HCT116 (cell line): Measurements from ENCODE around the gene ZNF561.

Experiments used
- RAD21 ChIP-seq: IDR thresholded peaks from 2 replicates; pipeline ENCODE4 v1.6.1; 2012; ENCODE audit warnings: low read depth, mild to moderate bottlenecking
- TF ChIP-seq, protein P1 (sequence below), 3 experiments: fragments of 200-600 bp in 1 of 3; sonication (generic) in 1 of 3; IDR thresholded peaks in 2 of 3; conservative IDR thresholded peaks in 1 of 3; 2 replicates each; pipeline ENCODE4 v1.5.1; 2012 to 2017; ENCODE audit warnings: low read depth in 2 of 3, low read length in 2 of 3, antibody characterized with exemption in 1 of 3, borderline replicate concordance in 1 of 3, control low read depth in 1 of 3, mild to moderate bottlenecking in 1 of 3, mixed read lengths in 1 of 3, mixed run types in 1 of 3, moderate library complexity in 1 of 3; ENCODE audit not compliant: insufficient read depth in 1 of 3

DNA sequence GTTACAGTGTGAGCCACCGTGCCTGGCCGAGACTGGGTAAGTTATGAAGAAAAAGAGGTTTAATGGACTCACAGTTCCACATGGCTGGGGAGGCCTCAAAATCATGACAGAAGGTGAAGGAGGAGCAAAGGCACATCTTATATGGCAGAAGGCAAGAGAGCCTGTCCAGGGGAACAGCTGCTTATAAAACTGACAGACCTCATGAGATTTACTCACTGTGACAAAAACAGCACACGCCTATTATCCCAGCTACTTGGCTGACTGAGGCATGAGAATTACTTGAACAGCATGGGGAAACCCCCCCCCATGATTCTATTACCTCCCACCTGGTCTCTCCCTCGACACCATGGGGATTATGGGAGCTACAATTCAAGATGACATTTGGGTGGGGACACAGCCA, 23.4 kb upstream of the ZNF561 start:
- TF ChIP-seq, protein P1, sequence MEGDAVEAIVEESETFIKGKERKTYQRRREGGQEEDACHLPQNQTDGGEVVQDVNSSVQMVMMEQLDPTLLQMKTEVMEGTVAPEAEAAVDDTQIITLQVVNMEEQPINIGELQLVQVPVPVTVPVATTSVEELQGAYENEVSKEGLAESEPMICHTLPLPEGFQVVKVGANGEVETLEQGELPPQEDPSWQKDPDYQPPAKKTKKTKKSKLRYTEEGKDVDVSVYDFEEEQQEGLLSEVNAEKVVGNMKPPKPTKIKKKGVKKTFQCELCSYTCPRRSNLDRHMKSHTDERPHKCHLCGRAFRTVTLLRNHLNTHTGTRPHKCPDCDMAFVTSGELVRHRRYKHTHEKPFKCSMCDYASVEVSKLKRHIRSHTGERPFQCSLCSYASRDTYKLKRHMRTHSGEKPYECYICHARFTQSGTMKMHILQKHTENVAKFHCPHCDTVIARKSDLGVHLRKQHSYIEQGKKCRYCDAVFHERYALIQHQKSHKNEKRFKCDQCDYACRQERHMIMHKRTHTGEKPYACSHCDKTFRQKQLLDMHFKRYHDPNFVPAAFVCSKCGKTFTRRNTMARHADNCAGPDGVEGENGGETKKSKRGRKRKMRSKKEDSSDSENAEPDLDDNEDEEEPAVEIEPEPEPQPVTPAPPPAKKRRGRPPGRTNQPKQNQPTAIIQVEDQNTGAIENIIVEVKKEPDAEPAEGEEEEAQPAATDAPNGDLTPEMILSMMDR (IDR thresholded peaks at IDR 0.05 in 2 of 3, conservative IDR thresholded peaks at IDR 0.05 in 1 of 3; ENCODE audit: borderline replicate concordance in 1 of 3, insufficient read depth in 1 of 3, low read depth in 2 of 3, low read length in 2 of 3) = no peak
- TF ChIP-seq RAD21 = no peak
